ENCODE data around the gene SP3. TPM values are rescaled to one million over a fixed set of nuclear protein-coding genes. Genes with fewer than 3 reads are reported as not detected.

The SP3 gene
- total and polyA plus RNA-seq, 9 of the 15 experiments (the other 6 are each of a cell fraction or from before 2014, with no cell fraction given) = 12.0 to 106 (median 74.9) TPM

DNA sequence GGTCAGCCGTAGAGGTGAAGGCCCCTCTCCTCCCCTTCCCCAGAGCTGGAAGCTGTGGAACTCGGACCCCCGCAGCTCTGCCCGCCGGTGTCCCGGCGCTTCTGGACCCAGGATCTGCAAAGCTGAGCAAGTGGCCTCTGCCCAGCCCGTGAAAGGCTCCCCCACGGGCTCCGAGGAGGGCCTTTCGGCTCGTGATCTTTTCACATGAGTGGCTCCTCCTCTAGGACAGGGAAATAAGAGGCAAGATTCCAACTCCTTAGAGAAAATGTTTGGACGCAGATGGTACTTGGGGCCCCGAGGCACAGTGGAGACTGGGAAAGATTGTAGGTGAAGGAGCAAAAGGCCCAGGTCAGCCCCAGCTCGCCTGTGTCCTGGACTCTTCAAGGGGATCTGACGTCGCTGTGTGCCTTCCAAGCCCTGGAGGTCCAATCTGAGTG, 48.2 kb upstream of the SP3 start:
- CTCF ChIA-PET (ENCODE audit: low intra/inter-chr PET ratio) = no interaction called here
- no peaks in the 10 kb centered on the region for H3K79me2 ChIP-seq (ENCODE audit: control insufficient read depth, insufficient read depth, low read length)
- intact Hi-C loops (cut with micrococcal nuclease) = no loop called here
- no peaks in the 10 kb centered on the region for H3K36me3 ChIP-seq (ENCODE audit: control insufficient read depth, insufficient read depth, low read length)
- DNase-seq (ENCODE audit: extremely low read depth in 1 of 4, low spot score in 3 of 4) (no peak), FAIRE-seq (no peak), ATAC-seq (peak; percentile 50)
- in situ Hi-C loops (cut with MboI) = no loop called here
- BruUV-seq (replicated peaks) = no TSS peak
- no peaks in the 10 kb centered on the region for H3K9me1 ChIP-seq (ENCODE audit: control insufficient read depth, insufficient read depth, low read length)
- H3K27me3 ChIP-seq (ENCODE audit: control insufficient read depth in 2 of 2, insufficient read depth in 2 of 2, low read length in 2 of 2) = peaks cover 1 to 21% of the 10 kb centered on the region in 2 experiments; a peak in 2 of 5 replicates
- H3K9ac ChIP-seq (ENCODE audit: insufficient read depth in 1 of 2, low read depth in 2 of 2, low read length in 2 of 2) = no peak overlapping the region
- H3K4me2 ChIP-seq (ENCODE audit: insufficient read depth, low read length) = no peak overlapping the region
- WGBS (ENCODE audit: insufficient coverage, low coverage, missing lambda C conversion rate) = 36% methylated on average over 16 of the region's 17 CpGs
- H3K4me1 ChIP-seq (replicated peaks in 1 of 2; ENCODE audit: control insufficient read depth in 2 of 2, insufficient read depth in 2 of 2, low read length in 2 of 2) = peaks cover 0 to 10% of the 10 kb centered on the region in 2 experiments; a peak in 2 of 5 replicates
- no peaks in the 10 kb centered on the region for H3K9me3 ChIP-seq (replicated peaks; ENCODE audit: control insufficient read depth, insufficient read depth, low read depth, low read length)
- peak overlapping the region; percentile 56 for H2AFZ ChIP-seq (ENCODE audit: low read depth, low read length)
- no peak for TF ChIP-seq FIP1L1 (IDR thresholded peaks at IDR 0.05; ENCODE audit: low read depth, low read length, poor library complexity, severe bottlenecking)
- TF ChIP-seq KDM4B (IDR thresholded peaks at IDR 0.05; ENCODE audit: borderline replicate concordance in 2 of 2, low read depth in 1 of 2) = no peak
- TF ChIP-seq, protein P1, sequence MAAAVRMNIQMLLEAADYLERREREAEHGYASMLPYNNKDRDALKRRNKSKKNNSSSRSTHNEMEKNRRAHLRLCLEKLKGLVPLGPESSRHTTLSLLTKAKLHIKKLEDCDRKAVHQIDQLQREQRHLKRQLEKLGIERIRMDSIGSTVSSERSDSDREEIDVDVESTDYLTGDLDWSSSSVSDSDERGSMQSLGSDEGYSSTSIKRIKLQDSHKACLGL (CRISPR knock-in tag; IDR thresholded peaks at IDR 0.05; ENCODE audit: borderline replicate concordance, poor library complexity, severe bottlenecking) = no peak
- TF ChIP-seq ARID2 (IDR thresholded peaks at IDR 0.05) = no peak
- no peak for TF ChIP-seq KHSRP (IDR thresholded peaks at IDR 0.05)
- TF ChIP-seq HDAC6 (IDR thresholded peaks at IDR 0.05; ENCODE audit: low read depth, low read length) = no peak
- TF ChIP-seq, protein P2, sequence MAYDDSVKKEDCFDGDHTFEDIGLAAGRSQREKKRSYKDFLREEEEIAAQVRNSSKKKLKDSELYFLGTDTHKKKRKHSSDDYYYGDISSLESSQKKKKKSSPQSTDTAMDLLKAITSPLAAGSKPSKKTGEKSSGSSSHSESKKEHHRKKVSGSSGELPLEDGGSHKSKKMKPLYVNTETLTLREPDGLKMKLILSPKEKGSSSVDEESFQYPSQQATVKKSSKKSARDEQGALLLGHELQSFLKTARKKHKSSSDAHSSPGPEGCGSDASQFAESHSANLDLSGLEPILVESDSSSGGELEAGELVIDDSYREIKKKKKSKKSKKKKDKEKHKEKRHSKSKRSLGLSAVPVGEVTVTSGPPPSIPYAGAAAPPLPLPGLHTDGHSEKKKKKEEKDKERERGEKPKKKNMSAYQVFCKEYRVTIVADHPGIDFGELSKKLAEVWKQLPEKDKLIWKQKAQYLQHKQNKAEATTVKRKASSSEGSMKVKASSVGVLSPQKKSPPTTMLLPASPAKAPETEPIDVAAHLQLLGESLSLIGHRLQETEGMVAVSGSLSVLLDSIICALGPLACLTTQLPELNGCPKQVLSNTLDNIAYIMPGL (CRISPR knock-in tag; IDR thresholded peaks at IDR 0.05) = no peak
- TF ChIP-seq GTF2F1 (IDR thresholded peaks at IDR 0.05; ENCODE audit: low read depth, low read length) = no peak
- TF ChIP-seq, protein P3, sequence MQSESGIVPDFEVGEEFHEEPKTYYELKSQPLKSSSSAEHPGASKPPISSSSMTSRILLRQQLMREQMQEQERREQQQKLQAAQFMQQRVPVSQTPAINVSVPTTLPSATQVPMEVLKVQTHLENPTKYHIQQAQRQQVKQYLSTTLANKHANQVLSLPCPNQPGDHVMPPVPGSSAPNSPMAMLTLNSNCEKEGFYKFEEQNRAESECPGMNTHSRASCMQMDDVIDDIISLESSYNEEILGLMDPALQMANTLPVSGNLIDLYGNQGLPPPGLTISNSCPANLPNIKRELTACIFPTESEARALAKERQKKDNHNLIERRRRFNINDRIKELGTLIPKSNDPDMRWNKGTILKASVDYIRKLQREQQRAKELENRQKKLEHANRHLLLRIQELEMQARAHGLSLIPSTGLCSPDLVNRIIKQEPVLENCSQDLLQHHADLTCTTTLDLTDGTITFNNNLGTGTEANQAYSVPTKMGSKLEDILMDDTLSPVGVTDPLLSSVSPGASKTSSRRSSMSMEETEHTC (IDR thresholded peaks at IDR 0.05) = no peak
- TF ChIP-seq ILF3 (IDR thresholded peaks at IDR 0.05; ENCODE audit: borderline replicate concordance) = no peak
- H3K27ac ChIP-seq (ENCODE audit: extremely low read depth, low read depth, low read length) = no peak overlapping the region
- H4K20me1 ChIP-seq (replicated peaks; ENCODE audit: control insufficient read depth, insufficient read depth, low read length) = no peaks in the 10 kb centered on the region
- H3K4me3 ChIP-seq = no peak overlapping the region
- POLR2A ChIA-PET = no interaction called here

All from K562 (cell line).